ENCODE results near the gene PCBD2. TPM values are rescaled to one million over a fixed set of nuclear protein-coding genes. Genes with fewer than 3 reads are reported as not detected.

Gene PCBD2
- total and polyA plus RNA-seq, 2 of the 8 experiments (the other 6 are each of a cell fraction or from before 2014, with no cell fraction given): 4.8 to 10.3 TPM

- TF ChIP-seq, protein P1, sequence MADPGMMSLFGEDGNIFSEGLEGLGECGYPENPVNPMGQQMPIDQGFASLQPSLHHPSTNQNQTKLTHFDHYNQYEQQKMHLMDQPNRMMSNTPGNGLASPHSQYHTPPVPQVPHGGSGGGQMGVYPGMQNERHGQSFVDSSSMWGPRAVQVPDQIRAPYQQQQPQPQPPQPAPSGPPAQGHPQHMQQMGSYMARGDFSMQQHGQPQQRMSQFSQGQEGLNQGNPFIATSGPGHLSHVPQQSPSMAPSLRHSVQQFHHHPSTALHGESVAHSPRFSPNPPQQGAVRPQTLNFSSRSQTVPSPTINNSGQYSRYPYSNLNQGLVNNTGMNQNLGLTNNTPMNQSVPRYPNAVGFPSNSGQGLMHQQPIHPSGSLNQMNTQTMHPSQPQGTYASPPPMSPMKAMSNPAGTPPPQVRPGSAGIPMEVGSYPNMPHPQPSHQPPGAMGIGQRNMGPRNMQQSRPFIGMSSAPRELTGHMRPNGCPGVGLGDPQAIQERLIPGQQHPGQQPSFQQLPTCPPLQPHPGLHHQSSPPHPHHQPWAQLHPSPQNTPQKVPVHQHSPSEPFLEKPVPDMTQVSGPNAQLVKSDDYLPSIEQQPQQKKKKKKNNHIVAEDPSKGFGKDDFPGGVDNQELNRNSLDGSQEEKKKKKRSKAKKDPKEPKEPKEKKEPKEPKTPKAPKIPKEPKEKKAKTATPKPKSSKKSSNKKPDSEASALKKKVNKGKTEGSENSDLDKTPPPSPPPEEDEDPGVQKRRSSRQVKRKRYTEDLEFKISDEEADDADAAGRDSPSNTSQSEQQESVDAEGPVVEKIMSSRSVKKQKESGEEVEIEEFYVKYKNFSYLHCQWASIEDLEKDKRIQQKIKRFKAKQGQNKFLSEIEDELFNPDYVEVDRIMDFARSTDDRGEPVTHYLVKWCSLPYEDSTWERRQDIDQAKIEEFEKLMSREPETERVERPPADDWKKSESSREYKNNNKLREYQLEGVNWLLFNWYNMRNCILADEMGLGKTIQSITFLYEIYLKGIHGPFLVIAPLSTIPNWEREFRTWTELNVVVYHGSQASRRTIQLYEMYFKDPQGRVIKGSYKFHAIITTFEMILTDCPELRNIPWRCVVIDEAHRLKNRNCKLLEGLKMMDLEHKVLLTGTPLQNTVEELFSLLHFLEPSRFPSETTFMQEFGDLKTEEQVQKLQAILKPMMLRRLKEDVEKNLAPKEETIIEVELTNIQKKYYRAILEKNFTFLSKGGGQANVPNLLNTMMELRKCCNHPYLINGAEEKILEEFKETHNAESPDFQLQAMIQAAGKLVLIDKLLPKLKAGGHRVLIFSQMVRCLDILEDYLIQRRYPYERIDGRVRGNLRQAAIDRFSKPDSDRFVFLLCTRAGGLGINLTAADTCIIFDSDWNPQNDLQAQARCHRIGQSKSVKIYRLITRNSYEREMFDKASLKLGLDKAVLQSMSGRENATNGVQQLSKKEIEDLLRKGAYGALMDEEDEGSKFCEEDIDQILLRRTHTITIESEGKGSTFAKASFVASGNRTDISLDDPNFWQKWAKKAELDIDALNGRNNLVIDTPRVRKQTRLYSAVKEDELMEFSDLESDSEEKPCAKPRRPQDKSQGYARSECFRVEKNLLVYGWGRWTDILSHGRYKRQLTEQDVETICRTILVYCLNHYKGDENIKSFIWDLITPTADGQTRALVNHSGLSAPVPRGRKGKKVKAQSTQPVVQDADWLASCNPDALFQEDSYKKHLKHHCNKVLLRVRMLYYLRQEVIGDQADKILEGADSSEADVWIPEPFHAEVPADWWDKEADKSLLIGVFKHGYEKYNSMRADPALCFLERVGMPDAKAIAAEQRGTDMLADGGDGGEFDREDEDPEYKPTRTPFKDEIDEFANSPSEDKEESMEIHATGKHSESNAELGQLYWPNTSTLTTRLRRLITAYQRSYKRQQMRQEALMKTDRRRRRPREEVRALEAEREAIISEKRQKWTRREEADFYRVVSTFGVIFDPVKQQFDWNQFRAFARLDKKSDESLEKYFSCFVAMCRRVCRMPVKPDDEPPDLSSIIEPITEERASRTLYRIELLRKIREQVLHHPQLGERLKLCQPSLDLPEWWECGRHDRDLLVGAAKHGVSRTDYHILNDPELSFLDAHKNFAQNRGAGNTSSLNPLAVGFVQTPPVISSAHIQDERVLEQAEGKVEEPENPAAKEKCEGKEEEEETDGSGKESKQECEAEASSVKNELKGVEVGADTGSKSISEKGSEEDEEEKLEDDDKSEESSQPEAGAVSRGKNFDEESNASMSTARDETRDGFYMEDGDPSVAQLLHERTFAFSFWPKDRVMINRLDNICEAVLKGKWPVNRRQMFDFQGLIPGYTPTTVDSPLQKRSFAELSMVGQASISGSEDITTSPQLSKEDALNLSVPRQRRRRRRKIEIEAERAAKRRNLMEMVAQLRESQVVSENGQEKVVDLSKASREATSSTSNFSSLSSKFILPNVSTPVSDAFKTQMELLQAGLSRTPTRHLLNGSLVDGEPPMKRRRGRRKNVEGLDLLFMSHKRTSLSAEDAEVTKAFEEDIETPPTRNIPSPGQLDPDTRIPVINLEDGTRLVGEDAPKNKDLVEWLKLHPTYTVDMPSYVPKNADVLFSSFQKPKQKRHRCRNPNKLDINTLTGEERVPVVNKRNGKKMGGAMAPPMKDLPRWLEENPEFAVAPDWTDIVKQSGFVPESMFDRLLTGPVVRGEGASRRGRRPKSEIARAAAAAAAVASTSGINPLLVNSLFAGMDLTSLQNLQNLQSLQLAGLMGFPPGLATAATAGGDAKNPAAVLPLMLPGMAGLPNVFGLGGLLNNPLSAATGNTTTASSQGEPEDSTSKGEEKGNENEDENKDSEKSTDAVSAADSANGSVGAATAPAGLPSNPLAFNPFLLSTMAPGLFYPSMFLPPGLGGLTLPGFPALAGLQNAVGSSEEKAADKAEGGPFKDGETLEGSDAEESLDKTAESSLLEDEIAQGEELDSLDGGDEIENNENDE (IDR thresholded peaks at IDR 0.05; ENCODE audit: insufficient replicate concordance, low read length): no peak
- no peak for TF ChIP-seq EP300 (IDR thresholded peaks at IDR 0.05; ENCODE audit: borderline replicate concordance in 1 of 2, low read depth in 2 of 2, low read length in 2 of 2)
- no peak for TF ChIP-seq CHD2 (IDR thresholded peaks at IDR 0.05; ENCODE audit: low read length)
- TF ChIP-seq SIRT6 (IDR thresholded peaks at IDR 0.05; ENCODE audit: low read length): no peak
- TF ChIP-seq FOSL1 (IDR thresholded peaks at IDR 0.05; ENCODE audit: insufficient read depth, low read depth, low read length): no peak
- TF ChIP-seq HDAC6 (IDR thresholded peaks at IDR 0.05; ENCODE audit: low read depth, low read length): no peak
- TF ChIP-seq POU5F1 (IDR thresholded peaks at IDR 0.05; ENCODE audit: low read depth, low read length): no peak
Observed at GRCh38 chr5:134944630-134945029, 39.7 kb downstream of the PCBD2 start (continued).
